WTC11 (cell line): Measurements from ENCODE around the gene SPATA17. TPM values are rescaled to one million over a fixed set of nuclear protein-coding genes. Genes with fewer than 3 reads are reported as not detected.

Experiments used
- ATAC-seq: fragments of 200-7000 bp; cut with Tn5 transposase; 2 replicates; pipeline ENCODE4 v1.10.0; 2021; ENCODE audit warnings: mild to moderate bottlenecking, moderate library complexity
- CTCF ChIA-PET: fragments of 300-600 bp; sonication (Branson Sonifier 250); formaldehyde crosslinking; loops from one replicate; lab custom pipeline; 2021; ENCODE audit warnings: antibody characterized with exemption; lab: Charles Lee
- POLR2A ChIA-PET: fragments of 350-600 bp; sonication (Branson Sonifier 250); formaldehyde crosslinking; loops from one replicate; lab custom pipeline; 2021; ENCODE audit warnings: antibody characterized with exemption; lab: Charles Lee
- DNase-seq: peaks from one replicate; pipeline ENCODE4 v3.0.0; 2021; ENCODE audit warnings: low spot score
- H3K27ac Mint-ChIP-seq: 2 replicates; pipeline ENCODE4 v1.8.0; 2021; ENCODE audit warnings: mixed read lengths
- H3K27me3 Mint-ChIP-seq: 2 replicates; pipeline ENCODE4 v1.8.0; 2021; ENCODE audit warnings: low read depth, mild to moderate bottlenecking, moderate library complexity, mixed read lengths
- H3K36me3 Mint-ChIP-seq: 2 replicates; pipeline ENCODE4 v1.8.0; 2021; ENCODE audit warnings: mixed read lengths
- H3K4me1 Mint-ChIP-seq: 2 replicates; pipeline ENCODE4 v1.8.0; 2022; ENCODE audit warnings: mixed read lengths
- H3K4me3 Mint-ChIP-seq: 2 replicates; pipeline ENCODE4 v1.8.0; 2021; ENCODE audit warnings: mild to moderate bottlenecking, moderate library complexity, mixed read lengths
- H3K9me3 Mint-ChIP-seq: 2 replicates; pipeline ENCODE4 v1.8.0; 2021; ENCODE audit warnings: mixed read lengths
- ARID4B ChIP-seq: sonication (generic); formaldehyde crosslinking; IDR thresholded peaks from 2 replicates; pipeline ENCODE4 v1.8.0; 2023; ENCODE audit warnings: missing genetic modification reagents, mild to moderate bottlenecking, borderline replicate concordance
- ATF2 ChIP-seq: sonication (generic); formaldehyde crosslinking; IDR thresholded peaks from 2 replicates; pipeline ENCODE4 v1.8.1; 2022; ENCODE audit warnings: low read depth, missing genetic modification reagents, borderline replicate concordance
- CBFB ChIP-seq: sonication (generic); formaldehyde crosslinking; IDR thresholded peaks from 2 replicates; pipeline ENCODE4 v1.8.1; 2022; ENCODE audit warnings: mild to moderate bottlenecking, low read depth, missing genetic modification reagents
- CREM ChIP-seq: sonication (generic); formaldehyde crosslinking; IDR thresholded peaks from 2 replicates; pipeline ENCODE4 v1.8.1; 2022; ENCODE audit warnings: mild to moderate bottlenecking, missing genetic modification reagents, moderate library complexity
- CTCF ChIP-seq: fragments of 200-600 bp; IDR thresholded peaks from 2 replicates; pipeline ENCODE4 v1.8.0; 2022; ENCODE audit warnings: antibody characterized with exemption
- E2F5 ChIP-seq: sonication (generic); formaldehyde crosslinking; IDR thresholded peaks from 2 replicates; pipeline ENCODE4 v1.8.1; 2022; ENCODE audit warnings: mild to moderate bottlenecking, moderate library complexity, missing genetic modification reagents
- FOXJ3 ChIP-seq: sonication (generic); formaldehyde crosslinking; IDR thresholded peaks from 2 replicates; pipeline ENCODE4 v1.9.0; 2021; ENCODE audit warnings: missing genetic modification reagents, mild to moderate bottlenecking, borderline replicate concordance
- FOXP1 ChIP-seq: sonication (generic); formaldehyde crosslinking; IDR thresholded peaks from 2 replicates; pipeline ENCODE4 v1.8.0; 2022; ENCODE audit warnings: missing genetic modification reagents, mild to moderate bottlenecking, moderate library complexity, borderline replicate concordance
- GRHL2 ChIP-seq: fragments of 250-450 bp; sonication (Bioruptor Pico); IDR thresholded peaks from 2 replicates; pipeline ENCODE4 v1.8.0; 2022; ENCODE audit warnings: mild to moderate bottlenecking, moderate library complexity; ENCODE audit not compliant: insufficient replicate concordance, severe bottlenecking
- MYBL2 ChIP-seq: sonication (generic); formaldehyde crosslinking; IDR thresholded peaks from 2 replicates; pipeline ENCODE4 v1.8.1; 2023; ENCODE audit warnings: mild to moderate bottlenecking, moderate library complexity, missing genetic modification reagents
- SMAD4 ChIP-seq: sonication (generic); formaldehyde crosslinking; IDR thresholded peaks from 2 replicates; pipeline ENCODE4 v1.8.0; 2022; ENCODE audit warnings: mild to moderate bottlenecking, missing genetic modification reagents
- STAT6 ChIP-seq: sonication (generic); formaldehyde crosslinking; conservative IDR thresholded peaks from 2 replicates; pipeline ENCODE4 v1.8.1; 2023; ENCODE audit warnings: mild to moderate bottlenecking, low read depth, missing genetic modification reagents, moderate library complexity
- TP53 ChIP-seq: sonication (generic); formaldehyde crosslinking; IDR thresholded peaks from 2 replicates; pipeline ENCODE4 v1.8.1; 2023; ENCODE audit warnings: mild to moderate bottlenecking, missing genetic modification reagents
- USF2 ChIP-seq: sonication (generic); formaldehyde crosslinking; IDR thresholded peaks from 2 replicates; pipeline ENCODE4 v1.8.1; 2023; ENCODE audit warnings: mild to moderate bottlenecking, missing genetic modification reagents, moderate library complexity
- ZBTB21 ChIP-seq: sonication (generic); formaldehyde crosslinking; IDR thresholded peaks from 2 replicates; pipeline ENCODE4 v1.8.1; 2023; ENCODE audit warnings: mild to moderate bottlenecking, missing genetic modification reagents, borderline replicate concordance
- ZMAT4 ChIP-seq: fragments of 250-450 bp; sonication (Bioruptor Pico); IDR thresholded peaks from 2 replicates; pipeline ENCODE4 v1.9.0; 2021; ENCODE audit warnings: mild to moderate bottlenecking
- ZNF138 ChIP-seq: sonication (generic); formaldehyde crosslinking; conservative IDR thresholded peaks from 2 replicates; pipeline ENCODE4 v1.8.1; 2022; ENCODE audit warnings: mild to moderate bottlenecking, moderate library complexity, missing genetic modification reagents
- ZNF232 ChIP-seq: sonication (generic); formaldehyde crosslinking; IDR thresholded peaks from 2 replicates; pipeline ENCODE4 v1.8.0; 2022; ENCODE audit warnings: mild to moderate bottlenecking, missing genetic modification reagents
- ZNF512 ChIP-seq: sonication (generic); formaldehyde crosslinking; IDR thresholded peaks from 2 replicates; pipeline ENCODE4 v1.8.1; 2022; ENCODE audit warnings: missing genetic modification reagents, borderline replicate concordance
- total RNA-seq: library from RNA; stranded (reverse); gene quantifications from 3 replicates; pipeline ENCODE4 v1.2.3, GENCODE V29; 2021

Gene SPATA17
- total RNA-seq, 1 experiment from 2014 or later, result 1.3 TPM

GRCh38 chr1:217627431-217627830 is 3.7 kb upstream of the SPATA17 start (continued):
- no peak for TF ChIP-seq E2F5 (CRISPR knock-in tag)
- TF ChIP-seq CBFB (CRISPR knock-in tag), result no peak
- no peak for TF ChIP-seq FOXJ3
- no peak for TF ChIP-seq FOXP1 (CRISPR knock-in tag)
- TF ChIP-seq CTCF, result no peak

- no peaks in the 10 kb centered on the region for H3K36me3 Mint-ChIP-seq
- ATAC-seq (no peak), DNase-seq (no peak)
- ChIA-PET CTCF (no interaction called here), POLR2A (no interaction called here)
- H3K27ac Mint-ChIP-seq, result no peak overlapping the region
- no peaks in the 10 kb centered on the region for H3K27me3 Mint-ChIP-seq
- 0 out of 2 replicates have a peak, but pooled peaks cover 5% of the 10 kb centered on the region for H3K4me1 Mint-ChIP-seq
- no peak overlapping the region for H3K4me3 Mint-ChIP-seq
- no peak for TF ChIP-seq CBFB (CRISPR knock-in tag)
- TF ChIP-seq ZMAT4, result no peak
- no peak for TF ChIP-seq ZNF232
- no peak for TF ChIP-seq MYBL2 (CRISPR knock-in tag)
- no peak for TF ChIP-seq USF2 (CRISPR knock-in tag)
- TF ChIP-seq CREM, result no peak
- TF ChIP-seq ZNF138 (CRISPR knock-in tag), result no peak
- TF ChIP-seq ZNF512, result no peak
- TF ChIP-seq ATF2 (CRISPR knock-in tag), result no peak
- no peak for TF ChIP-seq TP53 (CRISPR knock-in tag)
- H3K9me3 Mint-ChIP-seq, result no peaks in the 10 kb centered on the region
These were observed 11.3 kb downstream of the SPATA17 start for GRCh38 chr1:217642455-217642854.

GRCh38 chr1:217647791-217648190 is 16.6 kb downstream of the SPATA17 start:
- no peaks in the 10 kb centered on the region for H3K9me3 Mint-ChIP-seq
- 0 out of 2 replicates have a peak, but pooled peaks cover 5% of the 10 kb centered on the region for H3K4me1 Mint-ChIP-seq
- no peak overlapping the region for H3K27ac Mint-ChIP-seq
- POLR2A ChIA-PET, result no interaction called here
- CTCF ChIA-PET, result no interaction called here
- no peak for TF ChIP-seq STAT6
- no peak for TF ChIP-seq ZBTB21
- no peak for TF ChIP-seq CREM
- TF ChIP-seq GRHL2 (CRISPR knock-in tag), result no peak
- no peak for TF ChIP-seq ARID4B
- TF ChIP-seq SMAD4 (CRISPR knock-in tag), result no peak
- no peaks in the 10 kb centered on the region for H3K36me3 Mint-ChIP-seq
- H3K4me3 Mint-ChIP-seq, result no peak overlapping the region
- DNase-seq (no peak), ATAC-seq (no peak)
- H3K27me3 Mint-ChIP-seq, result no peaks in the 10 kb centered on the region
